Smooth muscle cell (in vitro differentiated cells): Measurements from ENCODE around the gene PGAP3. TPM values are rescaled to one million over a fixed set of nuclear protein-coding genes. Genes with fewer than 3 reads are reported as not detected.

ENCODE experiments used
- DNase-seq: peaks from one replicate; lab custom pipeline; 2025; ENCODE audit not compliant: unreplicated experiment; lab: John Stamatoyannopoulos, UW
- H2AFZ ChIP-seq: fragments of 200-600 bp; sonication (generic); 2 replicates; pipeline ENCODE4 v1.6.0; 2016; ENCODE audit warnings: antibody characterized with exemption, low read depth, mild to moderate bottlenecking
- H3F3A ChIP-seq: fragments of 200-600 bp; sonication (generic); 2 replicates; pipeline ENCODE4 v1.6.0; 2017; ENCODE audit warnings: antibody characterized with exemption, low read depth
- H3K27ac ChIP-seq: fragments of 200-600 bp; sonication (generic); 2 replicates; pipeline ENCODE4 v1.5.1; 2016; ENCODE audit warnings: low read depth, mild to moderate bottlenecking
- H3K27me3 ChIP-seq: fragments of 200-600 bp; sonication (generic); 2 replicates; pipeline ENCODE4 v1.6.1; 2016; ENCODE audit warnings: low read depth, mild to moderate bottlenecking
- H3K36me3 ChIP-seq: fragments of 200-600 bp; sonication (generic); 2 replicates; pipeline ENCODE4 v1.5.1; 2016; ENCODE audit warnings: low read depth
- H3K4me1 ChIP-seq: fragments of 200-600 bp; sonication (generic); 2 replicates; pipeline ENCODE4 v1.5.1; 2016; ENCODE audit warnings: low read depth
- H3K4me2 ChIP-seq: fragments of 200-600 bp; sonication (generic); 2 replicates; pipeline ENCODE4 v1.6.0; 2016; ENCODE audit warnings: mild to moderate bottlenecking
- H3K4me3 ChIP-seq: fragments of 200-600 bp; sonication (generic); 2 replicates; pipeline ENCODE4 v1.5.1; 2016; ENCODE audit warnings: mild to moderate bottlenecking
- H3K79me2 ChIP-seq: fragments of 200-600 bp; sonication (generic); 2 replicates; pipeline ENCODE4 v1.6.0; 2016; ENCODE audit warnings: low read depth, mild to moderate bottlenecking
- H3K9ac ChIP-seq: fragments of 200-600 bp; sonication (generic); 2 replicates; pipeline ENCODE4 v1.6.0; 2016; ENCODE audit warnings: low read depth
- H3K9me3 ChIP-seq: fragments of 200-600 bp; sonication (generic); replicated peaks from 2 replicates; pipeline ENCODE4 v1.5.1; 2016; ENCODE audit warnings: low read depth
- H4K20me1 ChIP-seq: fragments of 200-600 bp; sonication (generic); 2 replicates; pipeline ENCODE4 v1.6.0; 2016; ENCODE audit warnings: low read depth
- CTCF ChIP-seq: fragments of 200-600 bp; sonication (generic); IDR thresholded peaks from 2 replicates; pipeline ENCODE4 v1.5.1; 2017; ENCODE audit warnings: borderline replicate concordance, mild to moderate bottlenecking, antibody characterized with exemption; ENCODE audit not compliant: insufficient read depth, poor library complexity, severe bottlenecking
- WGBS: methylation state at CpG from one replicate; pipeline ENCODE4 v1.1.7; 2016; ENCODE audit warnings: low lambda C conversion rate; 5-methylcytosine and 5-hydroxymethylcytosine counted together
- polyA plus RNA-seq: library from polyadenylated mRNA; unstranded; fragments of >200 nt; fragmentation: Nextera tagmentation; extraction: Ambion mirVana; gene quantifications from 2 replicates; pipeline ENCODE4 v1.2.1, GENCODE V29; 2016
- total RNA-seq: library from RNA; depleted of rRNA; stranded (reverse); fragments of >200 nt; gene quantifications from 2 replicates; pipeline ENCODE4 v1.2.3, GENCODE V29; 2014

Gene PGAP3
- total and polyA plus RNA-seq, 2 experiments from 2014 or later, result 19.1 to 19.4 TPM

GRCh38 chr17:39719563-39720355 is 31.9 kb upstream of the PGAP3 start:
- Histone ChIP-seq H3K4me1 (no peaks in the 10 kb centered on the region), H3K79me2 (no peaks in the 10 kb centered on the region), H4K20me1 (no peaks in the 10 kb centered on the region), H3F3A (no peaks in the 10 kb centered on the region), H3K27me3 (no peaks in the 10 kb centered on the region), H3K4me2 (no peak overlapping the region), H3K27ac (no peak overlapping the region), H3K9me3 (no peaks in the 10 kb centered on the region), H3K4me3 (no peak overlapping the region), H3K36me3 (no peaks in the 10 kb centered on the region), H2AFZ (no peak overlapping the region), H3K9ac (no peak overlapping the region)
- DNase-seq, result no peak
- no peak for TF ChIP-seq CTCF
- 95% methylated on average over 7 of the region's 7 CpGs for WGBS

- Histone ChIP-seq H3K27me3 (no peaks in the 10 kb centered on the region), H3K9ac (no peak overlapping the region), H3K79me2 (no peaks in the 10 kb centered on the region), H3F3A (no peaks in the 10 kb centered on the region), H3K9me3 (no peaks in the 10 kb centered on the region), H3K27ac (no peak overlapping the region), H3K4me3 (no peak overlapping the region), H3K36me3 (no peaks in the 10 kb centered on the region), H3K4me2 (no peak overlapping the region), H3K4me1 (no peaks in the 10 kb centered on the region), H4K20me1 (peaks cover 3% of the 10 kb centered on the region), H2AFZ (no peak overlapping the region)
- DNase-seq, result no peak
- 94% methylated on average over 6 of the region's 6 CpGs for WGBS
- TF ChIP-seq CTCF, result no peak
These were observed 29.8 kb upstream of the PGAP3 start for GRCh38 chr17:39717660-39718059.

GRCh38 chr17:39716879-39717536 is 29.2 kb upstream of the PGAP3 start:
- Histone ChIP-seq H3K4me2 (no peak overlapping the region), H2AFZ (no peak overlapping the region), H3K4me3 (no peak overlapping the region), H3K36me3 (no peaks in the 10 kb centered on the region), H3K9ac (no peak overlapping the region), H3F3A (no peaks in the 10 kb centered on the region), H3K4me1 (no peaks in the 10 kb centered on the region), H3K79me2 (no peaks in the 10 kb centered on the region), H4K20me1 (peaks cover 3% of the 10 kb centered on the region), H3K27me3 (no peaks in the 10 kb centered on the region), H3K27ac (no peak overlapping the region), H3K9me3 (no peaks in the 10 kb centered on the region)
- 95% methylated on average over 11 of the region's 11 CpGs for WGBS
- no peak for TF ChIP-seq CTCF
- DNase-seq, result no peak
